SH-SY5Y (cell line): ENCODE measurements around the gene GRIK2.

Experiments
- GATA2 ChIP-seq: IDR thresholded peaks from 2 replicates; pipeline ENCODE4 v1.6.1; 2011; ENCODE audit warnings: mild to moderate bottlenecking, low read depth, low read length
- GATA3 ChIP-seq: IDR thresholded peaks from 2 replicates; pipeline ENCODE4 v1.6.1; 2011; ENCODE audit warnings: low read depth, mild to moderate bottlenecking, low read length, moderate library complexity

GRCh38 chr6:101453221-101453620 lies 59.7 kb downstream of the GRIK2 start:
- TF ChIP-seq GATA2 (no peak), GATA3 (no peak)
